IMR-90 (cell line): ENCODE data around the gene OR2AJ1. TPM values are rescaled to one million over a fixed set of nuclear protein-coding genes. Genes with fewer than 3 reads are reported as not detected.

ENCODE experiments used
- ATAC-seq: fragments of 200-7000 bp; cut with Tn5 transposase; 2 replicates; pipeline ENCODE4 v1.9.1; 2020; ENCODE audit warnings: low read depth, mild to moderate bottlenecking, moderate library complexity
- BruUV-seq: library from RNA; stranded (reverse); fragments of 400-500 nt; replicated peaks from 2 replicates; lab custom pipeline; 2021; lab: Mats Ljungman, UMichigan
- CTCF ChIA-PET: fragments of 300-600 bp; formaldehyde crosslinking; extraction: SDS; loops from one replicate; lab custom pipeline; 2021; ENCODE audit warnings: antibody characterized with exemption; lab: Yijun Ruan, JAX
- POLR2A ChIA-PET: fragments of 300-600 bp; sonication (Branson Sonifier 250); formaldehyde crosslinking; loops from one replicate; lab custom pipeline; 2022; ENCODE audit warnings: antibody characterized with exemption; ENCODE audit not compliant: unreplicated experiment; lab: Charles Lee
- DNase-seq: peaks from one replicate; pipeline ENCODE4 v3.0.0; 2013
- H2AFZ ChIP-seq: replicated peaks from 2 replicates; pipeline ENCODE3; 2013; ENCODE audit warnings: low read length, mild to moderate bottlenecking; ENCODE audit not compliant: poor library complexity
- H2AK5ac ChIP-seq: 2 replicates; pipeline ENCODE4 v1.6.1; 2013; ENCODE audit warnings: low read depth, low read length, inconsistent platforms
- H2AK9ac ChIP-seq: replicated peaks from 2 replicates; pipeline ENCODE3; 2013; ENCODE audit warnings: mild to moderate bottlenecking, low read depth, low read length, moderate library complexity; ENCODE audit not compliant: poor library complexity
- H2BK120ac ChIP-seq: 2 replicates; pipeline ENCODE4 v1.6.1; 2013; ENCODE audit warnings: low read depth, low read length, inconsistent platforms
- H2BK15ac ChIP-seq: 3 replicates; pipeline ENCODE4 v1.6.1; 2013; ENCODE audit warnings: low read depth, low read length, inconsistent platforms
- H2BK20ac ChIP-seq: 2 replicates; pipeline ENCODE4 v1.6.1; 2013; ENCODE audit warnings: low read depth, mild to moderate bottlenecking, inconsistent platforms, low read length, moderate library complexity
- H2BK5ac ChIP-seq: 2 replicates; pipeline ENCODE4 v1.6.1; 2013; ENCODE audit warnings: mild to moderate bottlenecking, low read depth, low read length, inconsistent platforms; ENCODE audit not compliant: poor library complexity, severe bottlenecking
- H3K14ac ChIP-seq: replicated peaks from 2 replicates; pipeline ENCODE4 v1.6.1; 2013; ENCODE audit warnings: low read depth, low read length, inconsistent platforms
- H3K18ac ChIP-seq: 2 replicates; pipeline ENCODE4 v1.6.1; 2013; ENCODE audit warnings: low read depth, low read length, control low read depth
- H3K23ac ChIP-seq: 2 replicates; pipeline ENCODE4 v1.6.1; 2013; ENCODE audit warnings: low read depth, low read length, inconsistent platforms
- H3K27ac ChIP-seq: 2 replicates; pipeline ENCODE4 v1.5.1; 2013; ENCODE audit warnings: mild to moderate bottlenecking, control low read depth, low read length; ENCODE audit not compliant: insufficient read depth
- H3K27me3 ChIP-seq: 2 replicates; pipeline ENCODE4 v1.6.1; 2013; ENCODE audit warnings: low read length; ENCODE audit not compliant: control insufficient read depth, insufficient read depth
- H3K36me3 ChIP-seq: 2 replicates; pipeline ENCODE4 v1.6.1; 2013; ENCODE audit warnings: low read length, mixed read lengths; ENCODE audit not compliant: control insufficient read depth, insufficient read depth
- H3K4ac ChIP-seq: 2 replicates; pipeline ENCODE4 v1.6.1; 2013; ENCODE audit warnings: low read depth, low read length, inconsistent platforms
- H3K4me1 ChIP-seq: 2 replicates; pipeline ENCODE4 v1.6.1; 2013; ENCODE audit warnings: low read length, mixed read lengths; ENCODE audit not compliant: control insufficient read depth, insufficient read depth
- H3K4me2 ChIP-seq: 2 replicates; pipeline ENCODE4 v1.6.1; 2013; ENCODE audit warnings: low read depth, mild to moderate bottlenecking, control low read depth, low read length, moderate library complexity
- H3K4me3 ChIP-seq: 2 replicates; pipeline ENCODE4 v1.5.1; 2013; ENCODE audit warnings: low read depth, mild to moderate bottlenecking, control low read depth, low read length, moderate library complexity; ENCODE audit not compliant: insufficient read depth
- H3K56ac ChIP-seq: 2 replicates; pipeline ENCODE4 v1.6.1; 2013; ENCODE audit warnings: low read length, inconsistent platforms; ENCODE audit not compliant: insufficient read depth; ENCODE audit errors: extremely low read depth
- H3K79me1 ChIP-seq, 2 experiments: 2 replicates each; pipeline ENCODE4 v1.6.1; 2013; ENCODE audit warnings: low read length in 2 of 2, inconsistent platforms in 1 of 2, low read depth in 1 of 2
- H3K9ac ChIP-seq: 2 replicates; pipeline ENCODE4 v1.6.1; 2013; ENCODE audit warnings: low read depth, low read length, control low read depth
- H3K9me1 ChIP-seq: 2 replicates; pipeline ENCODE4 v1.6.1; 2013; ENCODE audit warnings: low read length, inconsistent platforms; ENCODE audit not compliant: insufficient read depth
- H3K9me3 ChIP-seq: 2 replicates; pipeline ENCODE4 v1.6.1; 2013; ENCODE audit warnings: low read length; ENCODE audit not compliant: control insufficient read depth, insufficient read depth
- H4K20me1 ChIP-seq: 2 replicates; pipeline ENCODE4 v1.6.1; 2013; ENCODE audit warnings: low read length, inconsistent platforms; ENCODE audit not compliant: insufficient read depth
- H4K5ac ChIP-seq: 2 replicates; pipeline ENCODE4 v1.6.1; 2013; ENCODE audit warnings: mild to moderate bottlenecking, low read depth, low read length, control low read depth
- H4K8ac ChIP-seq, 2 experiments: 2 replicates each; pipeline ENCODE4 v1.6.1; 2013; ENCODE audit warnings: low read depth in 2 of 2, low read length in 2 of 2, control low read depth in 1 of 2, inconsistent platforms in 1 of 2
- H4K91ac ChIP-seq: 2 replicates; pipeline ENCODE4 v1.6.1; 2013; ENCODE audit warnings: low read depth, low read length, inconsistent platforms; ENCODE audit not compliant: insufficient read depth
- BHLHE40 ChIP-seq: fragments of 150-350 bp; IDR thresholded peaks from 2 replicates; pipeline ENCODE4 v1.6.1; 2016; ENCODE audit warnings: mild to moderate bottlenecking, low read depth, low read length
- CEBPB ChIP-seq: IDR thresholded peaks from 2 replicates; pipeline ENCODE4 v1.6.1; 2012; ENCODE audit warnings: low read depth, low read length, improper control_type of control experiment
- CHD1 ChIP-seq: IDR thresholded peaks from 2 replicates; pipeline ENCODE4 v1.6.1; 2012; ENCODE audit warnings: low read depth, low read length, improper control_type of control experiment
- FOS ChIP-seq: fragments of 150-350 bp; IDR thresholded peaks from 2 replicates; pipeline ENCODE4 v1.6.1; 2016; ENCODE audit warnings: low read depth, low read length
- MAFK ChIP-seq: IDR thresholded peaks from 2 replicates; pipeline ENCODE4 v1.6.1; 2012; ENCODE audit warnings: low read depth, low read length, improper control_type of control experiment
- MAZ ChIP-seq: IDR thresholded peaks from 2 replicates; pipeline ENCODE4 v1.6.1; 2012; ENCODE audit warnings: low read depth, mild to moderate bottlenecking, low read length, improper control_type of control experiment, moderate library complexity, borderline replicate concordance
- MXI1 ChIP-seq: IDR thresholded peaks from 2 replicates; pipeline ENCODE4 v1.6.1; 2012; ENCODE audit warnings: low read depth, mild to moderate bottlenecking, low read length, moderate library complexity, borderline replicate concordance
- NFE2L2 ChIP-seq: fragments of 150-350 bp; IDR thresholded peaks from 2 replicates; pipeline ENCODE4 v1.6.1; 2016; ENCODE audit warnings: low read depth, mild to moderate bottlenecking, low read length
- POLR2A ChIP-seq: IDR thresholded peaks from 2 replicates; pipeline ENCODE4 v1.6.1; 2012; ENCODE audit warnings: mild to moderate bottlenecking, low read depth, low read length
- RAD21 ChIP-seq: IDR thresholded peaks from 2 replicates; pipeline ENCODE4 v1.6.1; 2012; ENCODE audit warnings: low read length, improper control_type of control experiment
- RCOR1 ChIP-seq: IDR thresholded peaks from 2 replicates; pipeline ENCODE4 v1.6.1; 2012; ENCODE audit warnings: mild to moderate bottlenecking, low read length, improper control_type of control experiment; ENCODE audit not compliant: insufficient replicate concordance
- RFX5 ChIP-seq: IDR thresholded peaks from 2 replicates; pipeline ENCODE4 v1.8.0; 2012; ENCODE audit warnings: low read depth, mild to moderate bottlenecking, low read length, moderate library complexity
- SMC3 ChIP-seq: fragments of 150-350 bp; IDR thresholded peaks from 2 replicates; pipeline ENCODE4 v1.6.1; 2016; ENCODE audit warnings: low read depth, mild to moderate bottlenecking, antibody characterized with exemption, low read length, moderate library complexity
- WGBS, 2 experiments: methylation state at CpG; one replicate each; pipeline versions ENCODE4 v1.1.5 to v1.1.7; 2013; ENCODE audit warnings: missing lambda C conversion rate in 2 of 2; ENCODE audit not compliant: insufficient read length in 1 of 2; ENCODE audit errors: extremely low coverage in 2 of 2; 5-methylcytosine and 5-hydroxymethylcytosine counted together
- dilution Hi-C: fragments of 300-500 bp; cut with HindIII; formaldehyde crosslinking; loops from one replicate; pipeline ENCODE4 v1.14.3; 2018; ENCODE audit warnings: low sequenced_read_pairs; ENCODE audit not compliant: unreplicated experiment
- in situ Hi-C: fragments of 300-500 bp; cut with MboI; formaldehyde crosslinking; loops from 3 replicates; pipeline ENCODE4 v1.14.3; 2019; ENCODE audit warnings: low sequenced_read_pairs, inconsistent platforms, mixed read lengths
- intact Hi-C: fragments of 100-400 bp; cut with micrococcal nuclease; formaldehyde crosslinking; loops from 2 replicates; pipeline ENCODE4 v1.10.0; 2022
- polyA plus RNA-seq, 3 experiments: library from polyadenylated mRNA; depleted of rRNA; stranded (reverse); fragments of >200 nt; gene quantifications; 2 replicates each; pipeline ENCODE4 v1.2.3, GENCODE V29; 2012; ENCODE audit warnings: low replicate concordance in 1 of 3
- total RNA-seq: library from RNA; depleted of rRNA; stranded (reverse); fragments of >200 nt; gene quantifications from 2 replicates; pipeline ENCODE4 v1.2.3, GENCODE V29; 2012
- TF ChIP-seq, protein P1 (sequence below): conservative IDR thresholded peaks from 2 replicates; pipeline ENCODE4 v1.5.1; 2012; ENCODE audit warnings: mild to moderate bottlenecking, low read depth, low read length, improper control_type of control experiment
- TF ChIP-seq, protein P2 (sequence below): fragments of 150-350 bp; IDR thresholded peaks from 2 replicates; pipeline ENCODE4 v1.6.1; 2017; ENCODE audit warnings: mild to moderate bottlenecking, antibody characterized with exemption, low read length, low read depth
- TF ChIP-seq, protein P3 (sequence below): fragments of 150-350 bp; IDR thresholded peaks from 2 replicates; pipeline ENCODE4 v1.6.1; 2016; ENCODE audit warnings: low read depth, mild to moderate bottlenecking, low read length, moderate library complexity, borderline replicate concordance

Gene OR2AJ1
- total and polyA plus RNA-seq, 2 of the 4 experiments (the other 2 are of a cell fraction) = not detected

DNA sequence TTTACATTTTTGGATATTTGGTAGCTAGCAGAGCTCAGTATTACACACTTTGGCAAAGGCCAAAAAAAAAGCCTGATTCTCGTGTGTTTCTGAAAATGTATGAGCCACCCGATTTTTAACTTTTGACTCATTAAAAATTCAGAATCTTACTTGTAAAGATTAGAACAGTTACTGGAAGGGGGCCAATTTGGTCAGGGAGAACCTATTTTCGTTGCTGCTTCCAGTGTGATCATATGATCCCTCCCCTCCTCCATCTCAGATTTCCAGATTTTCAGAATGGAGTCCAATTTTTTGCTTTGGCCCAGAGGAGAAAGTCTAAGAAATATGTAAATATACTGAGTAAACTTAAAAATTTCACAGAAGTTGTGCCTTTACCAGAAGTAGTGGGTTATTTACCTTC lies 37.1 kb downstream of the OR2AJ1 start:
- Histone ChIP-seq H4K20me1 (no peaks in the 10 kb centered on the region), H3K23ac (no peak overlapping the region), H3K9ac (no peak overlapping the region), H2AFZ (no peak overlapping the region), H3K56ac (no peak overlapping the region), H4K91ac (no peak overlapping the region), H2AK9ac (no peak overlapping the region), H4K8ac (no peak overlapping the region), H3K9me3 (peaks cover 9% of the 10 kb centered on the region; the same call in 1 of the 2 replicates), H3K9me1 (no peaks in the 10 kb centered on the region), H3K4me1 (no peaks in the 10 kb centered on the region), H3K14ac (no peak overlapping the region), H3K79me1 (no peaks in the 10 kb centered on the region), H3K18ac (no peak overlapping the region), H2BK15ac (no peak overlapping the region), H3K27me3 (no peaks in the 10 kb centered on the region), H3K36me3 (no peaks in the 10 kb centered on the region), H2AK5ac (no peak overlapping the region), H3K4me2 (no peak overlapping the region), H3K4ac (no peak overlapping the region), H2BK5ac (no peak overlapping the region), H4K5ac (no peak overlapping the region), H3K4me3 (no peak overlapping the region), H2BK20ac (no peak overlapping the region), H2BK120ac (no peak overlapping the region), H3K27ac (no peak overlapping the region)
- POLR2A ChIA-PET = no interaction called here
- dilution Hi-C loops = no loop called here
- no CpG with 5 or more reads among the region's 3 CpGs for WGBS, 2 experiments
- in situ Hi-C loops = no loop called here
- CTCF ChIA-PET = no interaction called here
- no peak for ATAC-seq
- no peak for DNase-seq
- intact Hi-C loops = no loop called here
- TF ChIP-seq MAZ = no peak
- TF ChIP-seq RCOR1 = no peak
- TF ChIP-seq RFX5 = no peak
- no peak for TF ChIP-seq BHLHE40
- TF ChIP-seq, protein P1, sequence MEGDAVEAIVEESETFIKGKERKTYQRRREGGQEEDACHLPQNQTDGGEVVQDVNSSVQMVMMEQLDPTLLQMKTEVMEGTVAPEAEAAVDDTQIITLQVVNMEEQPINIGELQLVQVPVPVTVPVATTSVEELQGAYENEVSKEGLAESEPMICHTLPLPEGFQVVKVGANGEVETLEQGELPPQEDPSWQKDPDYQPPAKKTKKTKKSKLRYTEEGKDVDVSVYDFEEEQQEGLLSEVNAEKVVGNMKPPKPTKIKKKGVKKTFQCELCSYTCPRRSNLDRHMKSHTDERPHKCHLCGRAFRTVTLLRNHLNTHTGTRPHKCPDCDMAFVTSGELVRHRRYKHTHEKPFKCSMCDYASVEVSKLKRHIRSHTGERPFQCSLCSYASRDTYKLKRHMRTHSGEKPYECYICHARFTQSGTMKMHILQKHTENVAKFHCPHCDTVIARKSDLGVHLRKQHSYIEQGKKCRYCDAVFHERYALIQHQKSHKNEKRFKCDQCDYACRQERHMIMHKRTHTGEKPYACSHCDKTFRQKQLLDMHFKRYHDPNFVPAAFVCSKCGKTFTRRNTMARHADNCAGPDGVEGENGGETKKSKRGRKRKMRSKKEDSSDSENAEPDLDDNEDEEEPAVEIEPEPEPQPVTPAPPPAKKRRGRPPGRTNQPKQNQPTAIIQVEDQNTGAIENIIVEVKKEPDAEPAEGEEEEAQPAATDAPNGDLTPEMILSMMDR = no peak
- TF ChIP-seq MXI1 = no peak
- no peak for TF ChIP-seq MAFK
- TF ChIP-seq, protein P2, sequence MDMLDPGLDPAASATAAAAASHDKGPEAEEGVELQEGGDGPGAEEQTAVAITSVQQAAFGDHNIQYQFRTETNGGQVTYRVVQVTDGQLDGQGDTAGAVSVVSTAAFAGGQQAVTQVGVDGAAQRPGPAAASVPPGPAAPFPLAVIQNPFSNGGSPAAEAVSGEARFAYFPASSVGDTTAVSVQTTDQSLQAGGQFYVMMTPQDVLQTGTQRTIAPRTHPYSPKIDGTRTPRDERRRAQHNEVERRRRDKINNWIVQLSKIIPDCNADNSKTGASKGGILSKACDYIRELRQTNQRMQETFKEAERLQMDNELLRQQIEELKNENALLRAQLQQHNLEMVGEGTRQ = no peak
- TF ChIP-seq NFE2L2 = no peak
- TF ChIP-seq RAD21 = no peak
- no peak for TF ChIP-seq SMC3
- TF ChIP-seq POLR2A = no peak
- TF ChIP-seq CEBPB = no peak
- no peak for TF ChIP-seq CHD1
- no peak for TF ChIP-seq FOS
- TF ChIP-seq, protein P3, sequence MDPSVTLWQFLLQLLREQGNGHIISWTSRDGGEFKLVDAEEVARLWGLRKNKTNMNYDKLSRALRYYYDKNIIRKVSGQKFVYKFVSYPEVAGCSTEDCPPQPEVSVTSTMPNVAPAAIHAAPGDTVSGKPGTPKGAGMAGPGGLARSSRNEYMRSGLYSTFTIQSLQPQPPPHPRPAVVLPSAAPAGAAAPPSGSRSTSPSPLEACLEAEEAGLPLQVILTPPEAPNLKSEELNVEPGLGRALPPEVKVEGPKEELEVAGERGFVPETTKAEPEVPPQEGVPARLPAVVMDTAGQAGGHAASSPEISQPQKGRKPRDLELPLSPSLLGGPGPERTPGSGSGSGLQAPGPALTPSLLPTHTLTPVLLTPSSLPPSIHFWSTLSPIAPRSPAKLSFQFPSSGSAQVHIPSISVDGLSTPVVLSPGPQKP = no peak
- BruUV-seq = no TSS peak
